ENCODE measurements around the gene LOC128125822.

The LOC128125822 gene

DNA sequence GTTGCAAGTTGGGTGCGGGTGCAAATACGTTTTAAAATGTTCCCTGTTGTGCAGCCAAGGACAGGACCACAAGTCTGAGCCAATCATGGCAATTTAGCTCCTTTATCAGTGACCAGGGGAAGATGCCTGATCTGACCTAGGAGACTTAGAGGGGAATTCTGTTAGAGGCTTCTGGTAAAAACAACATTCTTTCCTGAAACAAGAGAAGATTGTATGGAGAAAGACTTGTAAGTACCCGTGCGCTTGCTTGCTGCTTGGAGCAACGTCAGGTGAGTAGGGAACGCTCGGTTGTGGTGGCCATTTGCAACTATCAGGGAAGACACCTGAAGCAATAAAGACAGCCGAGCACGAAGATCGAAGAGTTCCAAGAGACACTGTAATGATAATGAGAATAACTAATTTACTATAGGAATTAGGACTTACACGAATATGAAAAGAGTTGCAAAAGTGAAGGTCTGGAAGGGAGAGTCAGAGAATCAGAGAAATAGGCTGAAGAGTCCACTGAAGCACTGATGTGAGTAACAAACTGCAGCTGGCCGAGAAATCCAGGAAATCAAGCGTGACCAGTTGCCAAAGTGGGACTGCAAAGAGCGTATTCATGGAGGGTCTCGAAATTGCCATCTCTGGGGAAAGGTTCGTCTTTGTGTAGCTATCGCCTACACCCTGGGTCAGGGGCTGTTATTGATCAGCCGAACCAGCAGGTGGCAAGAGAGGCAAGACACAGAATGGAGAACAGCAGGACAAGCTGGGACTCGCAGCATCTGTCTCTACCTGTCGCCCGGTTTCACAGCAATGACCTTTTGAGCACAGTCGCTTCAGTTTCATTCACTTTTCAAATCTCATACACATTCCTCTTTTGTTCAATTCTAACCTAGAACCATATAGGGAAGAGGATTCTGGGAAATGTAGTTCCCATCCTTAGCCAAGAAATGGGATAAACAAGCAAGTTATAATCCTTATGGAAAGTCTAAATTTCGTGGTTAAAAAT lies 26.1 kb downstream of the LOC128125822 start:
- H3K36me3 Mint-ChIP-seq, result no peaks in the 10 kb centered on the region
- TF ChIP-seq, protein P1, sequence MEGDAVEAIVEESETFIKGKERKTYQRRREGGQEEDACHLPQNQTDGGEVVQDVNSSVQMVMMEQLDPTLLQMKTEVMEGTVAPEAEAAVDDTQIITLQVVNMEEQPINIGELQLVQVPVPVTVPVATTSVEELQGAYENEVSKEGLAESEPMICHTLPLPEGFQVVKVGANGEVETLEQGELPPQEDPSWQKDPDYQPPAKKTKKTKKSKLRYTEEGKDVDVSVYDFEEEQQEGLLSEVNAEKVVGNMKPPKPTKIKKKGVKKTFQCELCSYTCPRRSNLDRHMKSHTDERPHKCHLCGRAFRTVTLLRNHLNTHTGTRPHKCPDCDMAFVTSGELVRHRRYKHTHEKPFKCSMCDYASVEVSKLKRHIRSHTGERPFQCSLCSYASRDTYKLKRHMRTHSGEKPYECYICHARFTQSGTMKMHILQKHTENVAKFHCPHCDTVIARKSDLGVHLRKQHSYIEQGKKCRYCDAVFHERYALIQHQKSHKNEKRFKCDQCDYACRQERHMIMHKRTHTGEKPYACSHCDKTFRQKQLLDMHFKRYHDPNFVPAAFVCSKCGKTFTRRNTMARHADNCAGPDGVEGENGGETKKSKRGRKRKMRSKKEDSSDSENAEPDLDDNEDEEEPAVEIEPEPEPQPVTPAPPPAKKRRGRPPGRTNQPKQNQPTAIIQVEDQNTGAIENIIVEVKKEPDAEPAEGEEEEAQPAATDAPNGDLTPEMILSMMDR (IDR thresholded peaks at IDR 0.05; ENCODE audit: unreplicated experiment), result peak; percentile 67
- DNase-seq (ENCODE audit: low spot score in 2 of 2, unreplicated experiment in 2 of 2), result peak; percentile 28 to 68
- peak overlapping the region; percentile 92 for H3K4me3 Mint-ChIP-seq
- peaks cover 4% of the 10 kb centered on the region for H3K4me1 Mint-ChIP-seq
- peak overlapping the region; percentile 79 for H3K27ac Mint-ChIP-seq
- H3K27me3 Mint-ChIP-seq (ENCODE audit: low read depth), result no peaks in the 10 kb centered on the region
- no peaks in the 10 kb centered on the region for H3K9me3 Mint-ChIP-seq

- Mint-ChIP-seq H3K27me3 (ENCODE audit: low read depth) (no peaks in the 10 kb centered on the region), H3K27ac (peak overlapping the region; percentile 79), H3K4me3 (peak overlapping the region; percentile 92), H3K9me3 (no peaks in the 10 kb centered on the region), H3K36me3 (no peaks in the 10 kb centered on the region), H3K4me1 (peaks cover 4% of the 10 kb centered on the region)
- no peak for DNase-seq (ENCODE audit: low spot score in 2 of 2, unreplicated experiment in 2 of 2)
- TF ChIP-seq, protein P1 (IDR thresholded peaks at IDR 0.05; ENCODE audit: unreplicated experiment), result no peak
Measured at GRCh38 chr6:63599243-63599642, 27.0 kb downstream of the LOC128125822 start.

- TF ChIP-seq, protein P1 (IDR thresholded peaks at IDR 0.05; ENCODE audit: unreplicated experiment), result no peak
- no peaks in the 10 kb centered on the region for H3K36me3 Mint-ChIP-seq
- no peaks in the 10 kb centered on the region for H3K27me3 Mint-ChIP-seq (ENCODE audit: low read depth)
- no peak overlapping the region for H3K27ac Mint-ChIP-seq
- peaks cover 4% of the 10 kb centered on the region for H3K4me1 Mint-ChIP-seq
- H3K9me3 Mint-ChIP-seq, result no peaks in the 10 kb centered on the region
- DNase-seq (ENCODE audit: low spot score in 2 of 2, unreplicated experiment in 2 of 2), result no peak
- H3K4me3 Mint-ChIP-seq, result no peak overlapping the region
Measured at GRCh38 chr6:63600136-63600535, 27.9 kb downstream of the LOC128125822 start.

GRCh38 chr6:63609231-63609630 lies 37.0 kb downstream of the LOC128125822 start:
- DNase-seq (ENCODE audit: low spot score in 2 of 2, unreplicated experiment in 2 of 2), result no peak
- Mint-ChIP-seq H3K27ac (no peak overlapping the region), H3K36me3 (no peaks in the 10 kb centered on the region), H3K27me3 (ENCODE audit: low read depth) (no peaks in the 10 kb centered on the region), H3K4me3 (no peak overlapping the region), H3K4me1 (peaks cover 4% of the 10 kb centered on the region), H3K9me3 (no peaks in the 10 kb centered on the region)
- TF ChIP-seq, protein P1 (IDR thresholded peaks at IDR 0.05; ENCODE audit: unreplicated experiment), result no peak

GRCh38 chr6:63610944-63611343 lies 38.7 kb downstream of the LOC128125822 start:
- Mint-ChIP-seq H3K36me3 (no peaks in the 10 kb centered on the region), H3K4me3 (no peak overlapping the region), H3K27me3 (ENCODE audit: low read depth) (peaks cover 4% of the 10 kb centered on the region), H3K4me1 (peaks cover 4% of the 10 kb centered on the region), H3K27ac (no peak overlapping the region), H3K9me3 (no peaks in the 10 kb centered on the region)
- TF ChIP-seq, protein P1 (IDR thresholded peaks at IDR 0.05; ENCODE audit: unreplicated experiment), result no peak
- DNase-seq (ENCODE audit: low spot score in 2 of 2, unreplicated experiment in 2 of 2), result no peak

Measured in mesothelial cell of epicardium (in vitro differentiated cells).